HG03439 (cell line): ENCODE data around the gene MCRS1.
"Not testable (repeated sequence)": the region's sequence is repeated elsewhere in the genome, so short reads cannot be mapped to it uniquely, and the experiment has no call there.

ENCODE experiments used
- ATAC-seq: cut with Tn5 transposase; IDR thresholded peaks from one replicate; pipeline ENCODE4 v1.9.1; 2021; ENCODE audit warnings: mild to moderate bottlenecking, moderate library complexity; ENCODE audit not compliant: unreplicated experiment

MCRS1 gene, protein sequence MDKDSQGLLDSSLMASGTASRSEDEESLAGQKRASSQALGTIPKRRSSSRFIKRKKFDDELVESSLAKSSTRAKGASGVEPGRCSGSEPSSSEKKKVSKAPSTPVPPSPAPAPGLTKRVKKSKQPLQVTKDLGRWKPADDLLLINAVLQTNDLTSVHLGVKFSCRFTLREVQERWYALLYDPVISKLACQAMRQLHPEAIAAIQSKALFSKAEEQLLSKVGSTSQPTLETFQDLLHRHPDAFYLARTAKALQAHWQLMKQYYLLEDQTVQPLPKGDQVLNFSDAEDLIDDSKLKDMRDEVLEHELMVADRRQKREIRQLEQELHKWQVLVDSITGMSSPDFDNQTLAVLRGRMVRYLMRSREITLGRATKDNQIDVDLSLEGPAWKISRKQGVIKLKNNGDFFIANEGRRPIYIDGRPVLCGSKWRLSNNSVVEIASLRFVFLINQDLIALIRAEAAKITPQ

DNA sequence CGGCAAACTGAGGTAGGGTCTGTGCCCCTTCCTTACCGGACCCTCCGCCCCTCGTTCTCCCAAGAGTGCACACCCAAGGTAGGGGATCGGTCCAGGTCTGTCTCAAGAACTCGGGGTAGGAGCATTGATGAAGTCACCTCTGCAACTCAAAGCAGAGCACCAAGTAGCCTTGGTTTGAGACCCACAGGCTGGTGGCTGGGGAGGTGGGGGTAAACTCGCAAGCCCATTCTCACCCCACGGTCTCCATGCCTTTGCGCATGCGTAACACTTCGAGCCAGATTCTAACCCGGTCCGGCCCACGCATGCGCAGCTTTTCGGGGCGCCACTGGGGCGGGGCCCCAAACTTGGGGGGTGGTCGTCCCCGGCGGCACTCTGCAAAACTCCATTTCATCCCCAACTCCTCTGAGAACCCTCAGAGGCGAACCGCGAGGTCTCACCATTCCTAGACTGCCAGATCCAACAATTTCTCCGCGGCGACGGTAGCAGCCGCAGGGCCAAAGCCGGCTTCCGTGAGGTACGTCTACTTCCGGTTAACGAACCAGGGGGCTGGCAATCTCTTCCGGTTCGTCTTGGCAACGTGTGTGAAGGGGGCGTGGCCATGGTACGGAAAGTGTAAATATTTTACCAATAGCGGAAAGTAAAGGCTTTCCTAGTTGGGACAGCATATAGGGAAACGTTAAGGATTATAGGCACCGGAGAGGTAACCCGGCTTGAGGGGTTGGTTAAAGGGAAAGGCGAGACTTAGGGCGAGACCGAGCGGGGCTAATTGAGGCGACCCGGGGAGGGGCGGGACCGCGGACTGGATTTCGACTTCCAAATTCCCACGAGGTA lies at the start of gene MCRS1:
TSS of gene MCRS1 (minus strand) at position 532 of the 831 bp plus-strand sequence. CDS start 1,411 bp downstream, outside the sequence.
- peak; percentile 86 for ATAC-seq

- ATAC-seq = no peak
These were observed 48.7 kb upstream of the MCRS1 start for GRCh38 chr12:49616533-49617219.

DNA sequence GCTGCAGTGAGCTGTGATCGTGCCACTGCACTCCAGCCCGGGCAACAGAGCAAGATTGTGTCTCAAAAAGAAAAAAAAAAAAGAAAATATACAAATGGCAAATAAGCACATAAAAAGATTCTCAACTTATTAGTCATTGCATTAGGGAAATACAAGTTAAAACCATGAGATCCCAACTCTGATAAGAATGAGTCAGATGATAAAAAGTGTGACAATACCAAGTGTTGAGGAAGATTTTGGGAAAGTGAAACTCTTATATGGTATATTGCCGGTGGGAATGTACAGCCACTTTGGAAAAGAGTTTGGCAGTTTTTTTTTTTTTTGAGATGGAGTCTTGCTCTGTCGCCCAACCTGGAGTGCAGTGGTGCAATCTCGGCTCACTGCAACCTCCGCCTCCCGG lies 47.8 kb upstream of the MCRS1 start:
- no peak for ATAC-seq

GRCh38 chr12:49612210-49612609 lies 44.3 kb upstream of the MCRS1 start:
- no peak for ATAC-seq

DNA sequence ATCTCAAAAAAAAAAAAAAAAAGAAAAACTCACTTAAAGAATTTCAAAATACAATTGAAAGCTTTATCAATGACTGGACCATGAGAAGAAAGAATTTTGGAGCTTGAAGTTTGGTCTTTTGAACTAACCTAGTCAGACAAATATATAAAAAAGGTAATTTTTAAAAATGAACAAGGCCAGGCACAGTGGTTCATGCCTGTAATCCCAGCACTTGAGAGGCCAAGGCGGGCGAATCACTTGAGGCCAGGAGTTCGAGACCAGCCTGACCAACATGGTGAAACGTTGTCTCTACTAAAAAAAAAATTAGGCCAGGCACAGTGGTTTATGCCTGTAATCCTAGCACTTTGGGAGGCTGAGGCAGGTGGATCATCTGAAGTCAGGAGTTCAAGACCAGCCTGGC lies 42.8 kb upstream of the MCRS1 start:
- not testable (repeated sequence) for ATAC-seq

GRCh38 chr12:49609875-49610154 lies 41.9 kb upstream of the MCRS1 start:
- no peak for ATAC-seq

DNA sequence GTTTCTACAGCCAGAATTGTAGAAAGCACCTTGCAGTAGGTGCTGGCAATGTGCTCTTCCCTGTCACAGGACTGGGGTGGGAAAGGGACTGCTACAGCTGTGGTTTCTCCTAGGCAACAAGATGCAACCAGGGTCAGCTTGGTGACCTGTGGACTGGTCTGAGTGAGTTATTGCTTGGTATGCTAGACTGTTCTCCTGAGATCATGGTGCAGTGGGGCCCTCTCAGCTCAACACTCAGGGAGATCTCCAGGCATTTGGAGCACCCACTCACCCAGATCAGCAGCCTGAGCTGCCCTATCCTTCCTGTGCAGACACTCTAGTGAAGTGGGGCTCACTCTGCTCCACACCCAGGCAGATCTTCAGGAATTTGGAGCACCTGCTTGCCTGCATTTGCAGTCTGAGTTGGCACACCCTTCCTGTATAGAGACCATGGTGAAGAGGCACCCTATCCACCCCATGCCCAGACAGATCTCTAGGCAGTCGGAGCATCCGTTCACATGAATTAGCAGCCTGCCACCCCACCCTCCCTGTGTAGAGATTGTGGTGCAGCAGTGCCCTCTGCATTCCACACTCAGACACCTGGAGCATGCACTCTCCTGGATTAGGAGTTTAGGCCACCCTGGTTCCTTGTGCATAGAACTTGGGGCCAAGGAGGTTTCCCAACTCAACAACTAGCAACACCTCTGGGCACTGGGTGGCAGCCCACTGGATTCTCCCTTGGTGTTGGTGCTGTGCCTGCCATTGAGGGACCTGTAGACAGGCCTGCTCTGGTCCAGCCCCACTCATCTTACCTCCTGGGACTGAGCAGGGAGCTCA lies 41.3 kb upstream of the MCRS1 start:
- ATAC-seq = no peak

DNA sequence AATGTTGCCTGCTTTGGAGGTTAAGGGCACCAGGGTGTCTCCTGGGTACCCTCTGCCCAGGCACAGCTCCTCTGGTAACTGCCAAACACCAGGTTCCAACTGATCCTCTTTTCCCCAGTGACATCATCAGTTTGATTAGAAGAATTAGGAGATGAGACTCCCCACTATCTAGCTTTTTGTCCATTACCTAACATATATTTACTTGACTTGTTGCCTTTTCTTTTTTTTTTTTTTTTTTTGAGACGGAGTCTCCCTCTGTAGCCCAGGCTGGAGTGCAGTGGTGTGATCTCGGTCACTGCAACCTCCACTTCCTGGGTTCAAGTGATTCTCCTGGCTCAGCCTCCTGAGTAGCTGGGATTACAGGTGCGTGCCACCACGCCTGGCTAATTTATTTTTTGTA lies 37.6 kb upstream of the MCRS1 start, which contains the start of gene FAM186B:
TSS of gene FAM186B (minus strand) at position 101 of the 400 bp plus-strand sequence. CDS start 162 bp downstream, outside the sequence.
- ATAC-seq = not testable (repeated sequence)

- ATAC-seq = no peak
These were observed 36.9 kb upstream of the MCRS1 start for GRCh38 chr12:49604856-49605255.

- ATAC-seq = no peak
These were observed 35.8 kb upstream of the MCRS1 start for GRCh38 chr12:49603721-49604120.

GRCh38 chr12:49599961-49600360 lies 32.0 kb upstream of the MCRS1 start:
- ATAC-seq = no peak

- ATAC-seq = no peak
These were observed 30.6 kb upstream of the MCRS1 start for GRCh38 chr12:49598527-49598926.

DNA sequence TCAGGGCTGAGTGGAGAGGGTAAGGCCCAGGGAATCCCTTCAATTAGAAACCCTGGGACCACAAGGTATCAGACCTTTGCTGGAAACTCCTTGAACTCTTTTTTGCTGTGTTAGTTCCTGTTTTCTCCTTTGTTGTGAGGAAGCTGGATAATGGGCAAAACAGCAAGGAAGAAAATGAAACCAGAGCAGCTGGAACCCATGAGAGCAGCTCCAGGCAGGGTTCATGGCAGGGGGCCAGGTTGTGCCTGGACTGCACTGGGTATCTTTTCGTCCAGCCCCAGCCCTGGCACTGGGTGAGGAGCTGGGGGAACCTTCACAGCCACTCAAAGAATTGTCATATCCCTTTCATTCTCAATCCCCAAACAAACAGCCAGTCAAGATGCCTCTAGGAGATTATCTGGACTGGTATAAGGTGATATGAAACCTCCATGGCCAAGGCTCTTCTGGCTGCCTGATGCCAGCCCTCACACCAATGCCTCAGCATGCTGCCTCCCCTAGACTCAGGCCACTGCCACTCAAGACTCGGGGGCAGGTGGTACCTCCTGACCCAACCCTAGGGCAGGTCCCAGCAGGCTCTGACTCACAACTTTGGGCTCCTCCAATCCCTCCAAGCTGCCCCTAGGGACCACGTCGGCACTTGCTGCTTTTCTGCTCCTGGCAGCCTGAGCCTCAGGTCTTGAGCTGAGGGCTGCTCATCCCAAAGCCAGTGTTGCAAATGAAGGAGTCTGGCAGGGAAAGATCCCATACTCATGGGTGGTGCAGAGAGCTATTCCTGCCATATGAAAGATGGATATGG lies 21.0 kb upstream of the MCRS1 start:
- ATAC-seq = no peak

- ATAC-seq = no peak
These were observed 20.3 kb upstream of the MCRS1 start for GRCh38 chr12:49588281-49588680.

DNA sequence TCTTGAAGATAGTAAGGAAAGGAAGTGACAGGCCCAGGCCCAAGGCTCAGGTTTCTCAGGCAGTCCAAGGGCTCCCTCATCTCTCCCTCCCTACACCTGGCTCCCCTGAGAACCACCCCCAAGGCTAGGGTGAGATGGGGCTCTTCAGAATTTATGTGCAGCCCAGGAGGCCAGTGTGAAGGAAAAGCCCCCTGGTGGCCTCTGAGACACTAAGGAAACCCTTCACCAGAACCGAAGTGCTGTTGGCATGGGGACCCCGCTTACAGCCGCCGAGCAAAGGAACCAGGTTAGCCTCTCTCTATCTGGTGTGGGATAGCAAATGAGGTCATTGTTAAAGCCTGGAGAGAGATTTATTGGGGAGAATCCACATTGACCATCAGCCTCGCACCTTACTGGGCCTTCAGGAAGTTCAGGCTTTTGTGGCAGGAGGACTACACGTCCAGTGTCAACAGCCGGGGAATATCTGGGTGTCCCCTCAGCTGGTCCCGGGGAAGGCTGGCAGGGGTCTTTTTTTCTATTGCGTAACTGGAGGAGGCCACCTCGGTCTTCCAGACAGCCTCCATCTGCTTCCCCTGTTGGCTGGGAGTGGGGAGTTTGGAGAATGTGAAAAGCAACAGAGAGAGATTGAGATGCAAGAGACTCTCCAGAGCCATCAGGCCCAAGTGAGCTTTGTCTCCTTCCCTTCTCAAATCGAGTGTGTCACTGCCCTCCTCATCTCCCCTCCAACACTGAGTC lies 19.4 kb upstream of the MCRS1 start:
- ATAC-seq = no peak

DNA sequence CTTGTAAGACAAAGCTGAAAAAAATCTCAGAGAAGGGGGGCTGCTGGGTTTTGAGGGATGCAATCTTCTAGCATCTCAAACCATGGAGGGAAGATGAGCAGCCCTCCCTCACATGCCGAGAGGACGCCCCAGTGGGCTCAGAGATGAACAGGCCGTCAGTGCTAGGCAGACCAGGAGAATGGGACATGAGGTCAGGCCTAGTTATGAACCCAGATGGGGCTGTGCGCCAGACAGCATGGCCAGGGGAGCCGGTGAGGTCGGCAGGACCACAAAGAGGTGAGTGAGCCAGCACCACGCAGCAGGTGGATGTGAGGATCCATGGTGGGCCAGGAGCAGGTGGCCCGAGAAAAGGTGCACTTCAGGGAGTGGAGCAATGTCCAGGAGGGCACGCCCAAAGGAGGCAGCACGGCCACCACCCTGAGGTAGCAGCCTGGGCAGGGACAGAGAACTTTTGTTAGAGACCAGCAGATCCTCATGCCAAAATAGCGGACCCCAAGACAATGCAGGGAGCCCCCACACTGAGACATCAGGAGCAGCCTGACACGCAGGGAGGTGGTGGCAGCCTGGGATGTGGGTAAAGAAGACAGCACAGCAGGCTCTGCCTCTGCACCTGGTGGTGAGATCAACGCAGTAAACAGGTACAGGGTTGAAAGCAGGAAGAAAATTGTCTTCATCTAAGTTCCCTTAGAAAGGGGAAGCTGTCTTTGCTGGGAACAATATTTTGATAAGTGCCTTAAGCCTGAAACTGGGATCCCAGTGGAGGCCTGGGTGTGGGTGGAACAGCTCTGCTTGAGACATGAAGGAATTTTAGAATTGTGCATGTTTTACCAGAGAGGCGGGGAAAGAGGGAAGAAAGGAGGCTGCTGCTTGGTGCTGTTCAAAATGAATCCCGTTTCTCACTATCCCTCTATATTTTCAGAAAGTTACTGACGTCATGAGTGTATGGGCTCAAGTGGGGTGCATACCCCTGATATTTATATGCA lies 17.8 kb upstream of the MCRS1 start:
- ATAC-seq = no peak

DNA sequence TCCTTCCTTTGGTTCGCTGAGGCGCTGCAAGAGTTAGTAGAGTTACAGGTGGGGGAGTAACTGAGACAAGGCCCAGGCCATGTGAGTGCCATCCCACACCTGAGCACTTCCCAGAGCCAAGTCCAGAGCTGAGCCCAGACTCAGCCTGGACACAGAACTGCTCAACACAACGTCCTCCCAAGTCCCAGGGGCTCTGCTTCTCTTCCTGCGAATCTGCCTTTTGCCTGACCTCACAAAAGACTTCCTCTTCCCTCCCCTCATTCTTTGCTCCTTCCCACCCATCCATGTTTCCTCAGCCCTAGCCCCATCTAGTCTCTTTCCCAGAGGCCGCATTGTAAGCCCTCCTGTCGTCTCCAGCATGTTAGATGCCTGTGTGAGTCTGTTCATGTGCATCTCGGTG lies 16.6 kb upstream of the MCRS1 start:
- ATAC-seq = no peak
